SKM-1 (cell line): ENCODE results near the gene GABBR1.

Experiments
- DNase-seq: peaks from one replicate; lab custom pipeline; 2025; ENCODE audit not compliant: unreplicated experiment; lab: John Stamatoyannopoulos, UW

The GABBR1 gene

GRCh38 chr6:29624520-29624961 is 8.4 kb downstream of the GABBR1 start:
- DNase-seq: no peak

- DNase-seq: no peak
These were observed 12.4 kb downstream of the GABBR1 start for GRCh38 chr6:29620630-29621029.

- DNase-seq: no peak
These were observed 13.3 kb downstream of the GABBR1 start for GRCh38 chr6:29619578-29620160.

GRCh38 chr6:29617782-29618554 is 15.0 kb downstream of the GABBR1 start:
- no peak for DNase-seq

DNA sequence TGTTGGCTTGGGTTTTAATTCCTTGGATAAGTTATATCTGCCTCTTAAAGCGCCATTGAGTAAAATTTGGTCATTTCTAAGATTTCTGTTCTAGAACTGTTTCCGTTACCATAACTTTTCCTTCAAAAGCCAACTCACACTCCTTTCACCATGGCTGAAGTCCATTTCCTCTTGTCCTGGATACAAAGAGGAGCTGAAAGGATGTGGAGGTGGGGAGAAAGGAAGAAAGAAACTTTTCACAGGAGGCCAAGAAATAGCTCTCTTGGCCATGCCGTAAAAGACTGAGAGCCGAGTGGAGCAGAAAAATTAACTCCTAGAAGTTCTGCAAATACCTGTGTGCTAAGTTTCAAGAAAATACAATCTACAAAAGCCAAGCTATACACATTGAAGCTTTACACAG is 21.6 kb downstream of the GABBR1 start:
- no peak for DNase-seq

GRCh38 chr6:29610540-29610939 is 22.4 kb downstream of the GABBR1 start:
- no peak for DNase-seq

DNA sequence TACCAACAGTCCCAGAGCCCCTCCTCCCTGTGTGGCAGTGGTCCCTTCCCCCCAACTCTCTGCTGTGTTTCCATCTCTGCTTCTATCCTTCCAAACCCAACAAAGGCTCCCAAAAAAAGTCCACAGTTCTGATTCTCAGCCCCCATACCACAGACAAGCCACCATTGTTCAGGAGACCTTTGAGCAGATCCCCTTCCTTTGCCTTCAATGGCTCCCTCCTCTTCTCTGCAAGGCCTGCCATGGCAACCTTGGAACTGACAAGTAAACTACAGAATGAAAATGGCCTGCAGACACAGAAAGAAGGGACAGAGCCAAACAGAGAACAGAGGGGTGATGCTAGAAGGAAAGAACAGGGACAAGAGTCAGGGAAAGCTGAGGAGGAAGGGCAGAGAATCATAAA is 24.9 kb downstream of the GABBR1 start:
- DNase-seq: no peak

GRCh38 chr6:29603930-29604329 is 29.1 kb downstream of the GABBR1 start:
- no peak for DNase-seq

DNA sequence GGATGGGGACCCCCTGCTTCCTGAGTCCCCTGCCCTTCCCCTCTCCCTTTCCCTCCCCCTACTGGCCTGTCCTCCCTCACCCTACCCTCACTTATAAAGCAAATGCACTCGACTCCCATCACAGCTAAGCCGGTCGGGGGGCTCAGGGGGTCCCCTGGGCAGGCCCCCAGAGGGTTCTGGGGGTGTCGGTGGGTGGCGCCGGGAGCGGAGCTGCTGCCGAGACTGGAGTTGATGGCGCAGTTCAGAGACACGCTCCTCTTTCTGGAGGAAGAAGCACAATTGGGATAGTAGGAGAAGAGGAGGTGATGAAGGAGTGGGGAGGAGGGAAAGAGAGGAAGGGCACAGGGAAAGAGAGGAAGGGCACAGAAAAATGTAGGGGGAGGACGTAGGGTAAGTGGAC is 29.5 kb downstream of the GABBR1 start:
- no peak for DNase-seq

- no peak for DNase-seq
These were observed 30.2 kb downstream of the GABBR1 start for GRCh38 chr6:29602564-29603361.

GRCh38 chr6:29598172-29598747 is 34.7 kb downstream of the GABBR1 start:
- no peak for DNase-seq

GRCh38 chr6:29597184-29597583 is 35.8 kb downstream of the GABBR1 start:
- no peak for DNase-seq

DNA sequence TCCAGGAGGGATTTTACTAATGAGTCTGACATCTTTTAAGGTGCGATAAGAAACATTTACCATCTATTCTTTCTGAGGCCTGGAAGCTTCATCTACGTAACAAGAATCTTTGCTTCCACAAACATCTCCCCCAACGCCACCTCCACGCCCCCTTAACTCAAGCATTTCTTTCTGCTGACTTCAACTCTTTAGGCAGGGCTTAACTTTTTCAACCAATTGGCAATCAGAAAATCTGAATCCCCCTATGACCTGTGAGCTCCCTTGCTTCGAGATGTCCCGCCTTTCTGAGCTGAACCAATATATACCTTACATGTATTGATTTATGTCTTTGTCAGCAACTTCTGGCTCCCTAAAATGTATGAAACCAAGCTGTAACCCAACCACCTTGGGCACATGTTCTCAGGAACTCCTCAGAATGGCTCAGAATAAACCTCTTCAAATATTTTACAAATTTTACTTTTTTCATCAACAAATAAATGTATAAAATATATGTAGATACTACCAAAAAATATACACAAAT is 36.5 kb downstream of the GABBR1 start:
- no peak for DNase-seq

DNA sequence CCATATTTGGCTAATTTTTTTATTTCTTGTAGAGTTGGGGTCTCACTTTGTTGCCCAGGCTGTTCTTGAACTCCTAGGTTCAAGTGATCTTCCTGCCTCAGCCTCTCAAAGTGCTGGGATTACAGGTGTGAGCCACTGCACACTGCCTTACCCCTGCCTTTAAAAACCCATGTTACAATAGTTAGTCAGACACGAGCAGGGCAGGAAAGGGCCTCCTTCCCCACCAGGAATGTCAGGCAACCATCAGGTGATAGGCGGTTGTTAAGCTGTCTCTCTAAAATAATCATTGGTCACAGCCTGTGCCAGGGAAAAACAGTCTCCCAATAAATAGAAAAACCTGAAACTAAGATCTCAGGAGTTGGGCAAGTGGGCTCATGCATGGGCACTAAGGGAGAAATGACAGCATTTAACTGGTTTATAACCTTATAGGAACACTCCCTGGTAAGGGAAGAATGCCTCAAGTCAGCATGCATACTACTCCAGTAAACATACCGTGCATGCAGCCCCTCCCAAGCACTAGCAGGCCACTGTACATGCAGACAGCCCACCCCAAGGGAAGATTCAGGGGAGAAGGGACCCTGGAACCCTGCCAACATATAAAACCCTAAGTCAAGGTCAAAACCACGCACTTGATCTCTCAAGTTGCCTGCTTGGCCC is 39.7 kb downstream of the GABBR1 start:
- DNase-seq: no peak

DNA sequence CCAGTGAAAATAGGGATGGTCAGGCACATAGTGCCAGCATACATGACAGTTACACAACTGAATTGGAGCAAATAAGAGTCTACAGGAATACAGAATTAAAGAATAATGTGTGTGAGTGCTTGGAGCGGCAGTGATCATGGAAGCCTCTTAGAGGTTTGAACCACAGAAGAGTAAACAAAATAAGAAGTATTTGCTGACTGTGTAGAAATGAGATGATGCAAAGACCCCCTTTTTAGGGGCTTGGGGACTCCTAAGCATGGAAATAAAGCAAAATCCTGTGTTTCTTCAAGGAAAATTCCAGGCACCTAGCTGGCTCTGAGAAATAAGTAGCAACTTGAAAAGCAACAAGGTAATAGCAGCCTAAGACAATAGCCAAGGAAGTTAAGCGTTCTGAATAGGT is 41.3 kb downstream of the GABBR1 start:
- no peak for DNase-seq

DNA sequence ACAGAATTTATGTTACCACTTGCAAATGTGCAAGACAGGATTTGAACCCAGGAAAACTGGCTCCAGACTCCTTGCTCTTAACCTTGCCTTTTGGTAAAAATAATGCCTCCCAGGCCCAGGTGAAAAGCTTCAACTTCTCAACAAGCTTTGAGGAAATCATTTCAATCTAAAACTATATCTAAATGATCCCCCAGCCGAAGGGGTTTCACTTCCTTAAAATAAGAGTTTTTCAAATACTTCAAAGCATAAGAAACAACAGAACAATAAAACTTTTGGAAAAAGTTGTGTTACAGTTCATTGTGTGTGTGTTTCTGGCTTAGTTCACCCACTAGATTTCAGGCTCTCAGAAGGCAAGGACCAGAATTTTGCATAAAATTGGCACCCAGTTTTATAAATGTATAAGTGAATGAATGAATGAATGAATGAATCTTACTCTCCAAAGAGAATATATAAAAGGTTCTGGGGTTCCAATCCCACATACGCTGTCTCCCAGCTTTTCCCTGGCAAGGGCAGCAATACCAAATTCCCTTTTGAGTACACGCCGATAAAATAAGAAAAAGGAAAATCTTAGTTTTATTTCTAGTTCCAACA is 42.7 kb downstream of the GABBR1 start:
- DNase-seq: no peak

DNA sequence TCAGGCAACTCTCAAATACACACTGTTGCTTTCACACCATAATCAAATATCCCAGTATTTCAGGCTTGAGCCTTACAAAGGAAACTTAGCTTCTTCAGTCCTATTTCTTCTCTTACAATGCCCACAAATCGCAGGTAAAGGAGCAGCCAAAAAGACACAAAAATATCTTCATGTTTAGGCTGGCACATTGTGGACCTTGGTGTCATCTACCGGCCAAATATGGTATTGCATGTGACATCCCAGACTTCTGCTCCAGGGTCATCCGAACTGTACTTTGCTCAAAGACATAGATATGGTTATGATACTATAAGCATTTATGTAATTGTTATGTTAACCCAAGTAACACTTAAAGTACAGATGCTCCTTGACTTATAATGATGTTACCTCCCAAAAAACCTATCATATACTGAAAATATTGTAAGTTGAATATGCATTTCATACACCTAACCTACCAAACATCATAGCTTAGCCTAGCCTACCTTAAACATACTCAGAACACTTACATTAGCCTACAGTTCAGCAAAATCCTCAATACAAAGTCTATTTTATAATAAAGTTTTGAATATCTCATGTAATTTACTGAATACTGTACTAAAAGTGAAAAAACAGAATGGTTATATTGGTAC is 43.4 kb downstream of the GABBR1 start:
- DNase-seq: no peak

DNA sequence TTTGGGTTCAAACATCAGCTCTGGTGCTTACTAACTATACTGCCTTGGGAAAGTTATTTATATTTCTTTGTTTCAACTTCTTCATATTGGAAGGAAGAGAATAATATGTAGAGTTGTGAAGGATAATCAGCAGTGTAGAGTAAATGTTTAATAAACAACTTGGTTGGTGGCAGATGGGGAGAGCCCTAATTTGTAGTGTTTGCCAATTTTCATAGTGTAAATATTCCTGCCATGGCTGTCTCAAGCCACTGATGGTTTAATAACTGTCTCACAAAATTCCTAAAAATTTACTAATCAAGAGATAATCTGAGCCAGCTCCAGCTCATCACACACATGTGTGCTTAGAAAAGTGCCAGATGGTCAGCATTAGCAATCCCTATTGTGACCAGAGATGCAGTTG is 48.2 kb downstream of the GABBR1 start, which contains the start of gene OR2H2:
Gene OR2H2 (plus strand): TSS at position 301 of the 400 bp plus-strand sequence. CDS start 2,824 bp downstream, outside the sequence.
- DNase-seq: no peak

DNA sequence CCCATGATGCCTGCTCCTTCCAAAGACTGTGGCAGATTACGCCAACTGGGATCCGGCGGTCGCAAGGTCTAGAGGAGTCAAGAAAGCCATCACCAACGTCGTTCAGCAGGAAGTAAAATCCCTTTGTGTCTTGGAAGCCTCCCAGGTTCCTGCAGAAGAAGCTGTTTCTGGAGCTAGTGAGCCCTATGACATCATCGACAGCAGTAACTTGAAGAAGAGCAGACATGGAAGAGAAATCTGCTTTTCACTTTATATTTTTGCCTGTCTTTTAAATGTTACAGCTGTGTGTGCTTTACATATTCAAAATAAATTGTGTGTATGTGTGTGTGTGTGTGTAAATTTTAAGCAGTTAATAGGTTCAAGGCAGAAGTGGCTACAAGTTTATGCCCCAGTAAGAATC is 55.4 kb downstream of the GABBR1 start:
- DNase-seq: no peak

DNA sequence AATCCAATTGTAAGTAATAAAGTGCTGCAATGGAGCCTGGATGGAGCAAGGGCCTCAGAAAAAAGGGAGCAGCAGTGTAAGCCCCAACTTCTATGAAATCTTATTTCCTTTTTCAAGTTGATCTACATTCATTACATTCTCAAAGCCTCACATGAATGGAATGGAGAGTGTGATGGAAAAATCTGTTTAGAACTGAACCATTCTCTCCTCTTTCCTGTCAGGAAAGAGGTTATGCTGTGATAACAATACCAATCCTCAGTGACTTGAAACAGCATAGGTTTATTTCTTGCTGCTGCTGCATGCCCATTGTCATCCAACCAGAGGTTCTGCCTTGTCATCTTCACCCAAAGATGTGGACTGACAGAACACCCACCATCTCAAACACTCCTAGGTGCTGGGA is 56.9 kb downstream of the GABBR1 start:
- no peak for DNase-seq
